SK-N-MC (cell line): ENCODE results near the gene ACAD11.
A peak's percentile ranks its signal among the peaks of the same experiment; 100 is the strongest.

Experiments
- EZH2 ChIP-seq: fragments of 200-600 bp; sonication (generic); IDR thresholded peaks from one replicate; pipeline ENCODE4 v1.6.1; 2017; ENCODE audit warnings: antibody characterized with exemption
- POLR2AphosphoS5 ChIP-seq: IDR thresholded peaks from 2 replicates; pipeline ENCODE4 v1.6.1; 2012; ENCODE audit warnings: mild to moderate bottlenecking, low read depth, low read length, borderline replicate concordance

GRCh38 chr3:132660052-132660810 lies 622 bp upstream of the ACAD11 start, which contains the start of gene UBA5:
- TF ChIP-seq EZH2 = no peak
- TF ChIP-seq POLR2AphosphoS5 = peak; percentile 95
